ENCODE results near the gene F8. TPM values are rescaled to one million over a fixed set of nuclear protein-coding genes. Genes with fewer than 3 reads are reported as not detected.

Gene F8
- total and polyA plus RNA-seq, 9 of the 15 experiments (the other 6 are each of a cell fraction or from before 2014, with no cell fraction given): 0.41 to 3.8 (median 0.91) TPM

- TF ChIP-seq ZNF592 (IDR thresholded peaks at IDR 0.05) (0 out of 2 replicates have a peak, but pooled peaks have one; percentile 16), LCOR (CRISPR knock-in tag; IDR thresholded peaks at IDR 0.05) (0 out of 2 replicates have a peak, but pooled peaks have one; percentile 32), U2AF1 (optimal IDR thresholded peaks at IDR 0.05; ENCODE audit: low read depth, low read length) (no peak), CBFA2T2 (conservative IDR thresholded peaks at IDR 0.05) (peak; percentile 63)
Measured at GRCh38 chrX:155022585-155022984, at the start of gene F8 (continued).

- peak; percentile 10 for ATAC-seq
- POLR2A ChIA-PET: interaction anchor here (1.0 to 1.2 kb wide), 3 partner anchors 10 to 33 kb away, joined by 3 to 4 read pairs (median 3); no protein-coding TSS in a partner anchor
- H3K4me3 ChIP-seq: peak overlapping the region; percentile 68
- peaks cover 4 to 11% of the 10 kb centered on the region in 2 experiments; a peak in 4 of 5 replicates for H3K4me1 ChIP-seq (replicated peaks in 1 of 2; ENCODE audit: control insufficient read depth in 2 of 2, insufficient read depth in 2 of 2, low read length in 2 of 2)
- TSS peak; percentile 59 for BruUV-seq (replicated peaks)
- no peaks in the 10 kb centered on the region for H3K9me1 ChIP-seq (ENCODE audit: control insufficient read depth, insufficient read depth, low read length)
- peak overlapping the region; percentile 90 for H3K4me2 ChIP-seq (ENCODE audit: insufficient read depth, low read length)
- intact Hi-C loops (cut with micrococcal nuclease) (loop anchor here (2.0 to 5.0 kb wide), 2 partner anchors 145 to 309 kb away; partner anchors contain the start of genes DKC1 and VBP1), in situ Hi-C loops (cut with MboI) (no loop called here)
- peak; percentile 78 for FAIRE-seq
- H3K27ac ChIP-seq (ENCODE audit: extremely low read depth, low read depth, low read length): peak overlapping the region; percentile 74
- no peaks in the 10 kb centered on the region for H3K27me3 ChIP-seq (ENCODE audit: control insufficient read depth in 2 of 2, insufficient read depth in 2 of 2, low read length in 2 of 2)
- peak overlapping the region; percentile 88 for H2AFZ ChIP-seq (ENCODE audit: low read depth, low read length)
- H4K20me1 ChIP-seq (replicated peaks; ENCODE audit: control insufficient read depth, insufficient read depth, low read length): no peaks in the 10 kb centered on the region
- no peaks in the 10 kb centered on the region for H3K9me3 ChIP-seq (replicated peaks; ENCODE audit: control insufficient read depth, insufficient read depth, low read depth, low read length)
- peaks cover 41% of the 10 kb centered on the region for H3K36me3 ChIP-seq (ENCODE audit: control insufficient read depth, insufficient read depth, low read length)
- WGBS (ENCODE audit: insufficient coverage, low coverage, missing lambda C conversion rate): under 1% methylated on average over 15 of the region's 25 CpGs
- DNase-seq (ENCODE audit: extremely low read depth in 1 of 4, low spot score in 3 of 4): peak in 1 of 4 experiments; percentile 28
- peak overlapping the region; percentile 82 to 98 for H3K9ac ChIP-seq (ENCODE audit: insufficient read depth in 1 of 2, low read depth in 2 of 2, low read length in 2 of 2)
- CTCF ChIA-PET (ENCODE audit: low intra/inter-chr PET ratio): no interaction called here
- peaks cover 69% of the 10 kb centered on the region for H3K79me2 ChIP-seq (ENCODE audit: control insufficient read depth, insufficient read depth, low read length)
- 0 out of 2 replicates have a peak, but pooled peaks have one; percentile 10 for TF ChIP-seq HDAC2 (IDR thresholded peaks at IDR 0.05)
- TF ChIP-seq GATAD2A (IDR thresholded peaks at IDR 0.05): no peak
- no peak for TF ChIP-seq HNRNPH1 (optimal IDR thresholded peaks at IDR 0.05; ENCODE audit: low read depth, low read length)
- no peak for TF ChIP-seq ZFP91 (CRISPR knock-in tag; IDR thresholded peaks at IDR 0.05)
- no peak for TF ChIP-seq HDAC6 (IDR thresholded peaks at IDR 0.05; ENCODE audit: low read depth, low read length)
- no peak for TF ChIP-seq PTBP1 (IDR thresholded peaks at IDR 0.05; ENCODE audit: low read depth, low read length)
- TF ChIP-seq CC2D1A (IDR thresholded peaks at IDR 0.05): no peak
- TF ChIP-seq CBFB (CRISPR knock-in tag; IDR thresholded peaks at IDR 0.05): no peak
- 0 out of 2 replicates have a peak, but pooled peaks have one; percentile 2 for TF ChIP-seq C11orf30 (IDR thresholded peaks at IDR 0.05; ENCODE audit: low read depth)
- no peak for TF ChIP-seq NFE2 (IDR thresholded peaks at IDR 0.05; ENCODE audit: low read depth)
- no peak for TF ChIP-seq SOX6 (IDR thresholded peaks at IDR 0.05)
- TF ChIP-seq KAT2B (IDR thresholded peaks at IDR 0.05; ENCODE audit: low read depth, low read length): no peak
Measured at GRCh38 chrX:155071694-155072280, 49.3 kb upstream of the F8 start.

Data from K562 (cell line).